Adrenal gland (tissue), 12 donors: Measurements from ENCODE around the gene GALNT18. TPM values are rescaled to one million over a fixed set of nuclear protein-coding genes. Genes with fewer than 3 reads are reported as not detected.

Source experiments
- DNase-seq, 7 donors: peaks; one replicate each; pipeline ENCODE4 v3.0.0-alpha.2; 2019 to 2020
- H3K27ac ChIP-seq, 5 donors: fragments of 200-600 bp; sonication (generic) in 4 of 5; 1 replicate in 3 of 5; 2 replicates in 2 of 5; pipeline versions ENCODE4 v1.5.1 to v1.8.0; 2016 to 2020; ENCODE audit warnings: mild to moderate bottlenecking in 1 of 5
- H3K27me3 ChIP-seq: fragments of 200-600 bp; 2 replicates; pipeline ENCODE4 v1.8.0; 2021
- H3K36me3 ChIP-seq, 2 donors: fragments of 200-600 bp; replicated peaks in 1 of 2; 1 replicate in 1 of 2; 2 replicates in 1 of 2; pipeline versions ENCODE4 v1.5.1 to v1.8.0; 2018 to 2022
- H3K4me1 ChIP-seq, 2 donors: fragments of 200-600 bp; replicated peaks in 1 of 2; 1 replicate in 1 of 2; 2 replicates in 1 of 2; pipeline versions ENCODE4 v1.5.1 to v1.8.0; 2018 to 2021
- H3K4me3 ChIP-seq, 4 donors: fragments of 200-600 bp; sonication (generic) in 3 of 4; one replicate each; pipeline ENCODE4 v1.5.1; 2016 to 2018
- H3K9me3 ChIP-seq, 3 donors: fragments of 200-600 bp; sonication (generic) in 1 of 3; replicated peaks in 1 of 3; 1 replicate in 2 of 3; 2 replicates in 1 of 3; pipeline versions ENCODE4 v1.5.1 to v1.8.0; 2016 to 2021
- POLR2A ChIP-seq, 2 donors: fragments of 450-650 bp; IDR thresholded peaks; one replicate each; pipeline ENCODE4 v1.6.1; 2017; ENCODE audit warnings: antibody characterized with exemption in 2 of 2, mild to moderate bottlenecking in 2 of 2, moderate library complexity in 1 of 2
- WGBS, 4 donors: extraction: QIAGEN DNeasy Blood & Tissue Kit in 2 of 4; methylation state at CpG; one replicate each; pipeline versions ENCODE4 v1.1.5 to v1.1.7; 2013 to 2017; 5-methylcytosine and 5-hydroxymethylcytosine counted together
- intact Hi-C, 2 donors: fragments of 100-400 bp; cut with DNase I; formaldehyde crosslinking; loops; one replicate each; pipeline versions ENCODE4 v1.14.1 to v1.15.0; 2022 to 2023
- polyA plus RNA-seq, 3 donors: library from polyadenylated mRNA; stranded (reverse); fragments of 200-250 nt in 2 of 3; fragments of 350-450 nt in 1 of 3; fragmentation: Illumina TruSeq in 1 of 3; extraction: RNeasy Lipid Tissue Mini Kit (QIAGEN cat#74804) in 1 of 3; gene quantifications; one replicate each; pipeline ENCODE4 v1.2.3, GENCODE V29; 2013 to 2014
- total RNA-seq, 9 donors: library from RNA; depleted of rRNA in 4 of 9; stranded (reverse); fragments of >200 nt in 4 of 9; fragments of 120-200 nt in 1 of 9; fragmentation: NEBNext Ultra II Directional in 1 of 9; extraction: Animal tissue kit (Norgen Biotek cat#: 25700) in 1 of 9; gene quantifications; one replicate each; pipeline versions ENCODE4 v1.1.0 to v1.2.4, GENCODE V29; 2013 to 2023
- TF ChIP-seq, protein P1 (sequence below), 6 experiments: fragments of 450-650 bp in 4 of 6; fragments of 200-600 bp in 2 of 6; sonication (generic) in 1 of 6; IDR thresholded peaks; 1 replicate in 5 of 6; 2 replicates in 1 of 6; pipeline versions ENCODE4 v1.5.1 to v1.8.0; 2016 to 2021; ENCODE audit warnings: antibody characterized with exemption in 6 of 6, mild to moderate bottlenecking in 2 of 6, moderate library complexity in 1 of 6
- donor health status: healthy with polysubstance abuse.
- donor health status: Bipolar disorder and iron deficiency.
- donor health status: DM: yes; HTN: yes; CAD: no.
- donor health status: DM: no; HTN: no; CAD: no.
- donor health status: DM: no; HTN: no; CAD: no.
- donor health status: DM: yes; HTN: yes; CAD: no.

GALNT18 gene
- total and polyA plus RNA-seq, 12 donors = 1.4 to 15.1 (median 6.4) TPM

DNA sequence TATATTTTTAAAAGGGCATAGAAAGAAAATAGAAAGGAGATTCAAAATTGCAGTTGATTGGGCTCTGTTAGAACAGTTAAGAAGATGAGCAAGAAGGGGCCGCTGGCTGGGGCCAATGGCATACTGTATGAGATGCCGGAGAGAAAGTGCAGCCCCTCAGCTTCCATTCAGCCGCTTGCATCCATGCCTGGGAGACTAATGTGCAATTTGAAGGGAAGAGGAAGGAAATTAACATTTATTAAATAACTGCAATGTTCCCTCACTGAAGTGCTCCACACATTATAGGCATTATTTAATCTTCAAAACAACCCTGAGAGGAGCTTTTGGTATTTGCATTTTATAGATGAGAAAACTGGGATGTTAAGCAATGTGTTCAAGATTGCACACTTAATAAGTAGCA, 224.0 kb downstream of the GALNT18 start:
- no peak for TF ChIP-seq POLR2A (IDR thresholded peaks at IDR 0.05)
- TF ChIP-seq, protein P1, sequence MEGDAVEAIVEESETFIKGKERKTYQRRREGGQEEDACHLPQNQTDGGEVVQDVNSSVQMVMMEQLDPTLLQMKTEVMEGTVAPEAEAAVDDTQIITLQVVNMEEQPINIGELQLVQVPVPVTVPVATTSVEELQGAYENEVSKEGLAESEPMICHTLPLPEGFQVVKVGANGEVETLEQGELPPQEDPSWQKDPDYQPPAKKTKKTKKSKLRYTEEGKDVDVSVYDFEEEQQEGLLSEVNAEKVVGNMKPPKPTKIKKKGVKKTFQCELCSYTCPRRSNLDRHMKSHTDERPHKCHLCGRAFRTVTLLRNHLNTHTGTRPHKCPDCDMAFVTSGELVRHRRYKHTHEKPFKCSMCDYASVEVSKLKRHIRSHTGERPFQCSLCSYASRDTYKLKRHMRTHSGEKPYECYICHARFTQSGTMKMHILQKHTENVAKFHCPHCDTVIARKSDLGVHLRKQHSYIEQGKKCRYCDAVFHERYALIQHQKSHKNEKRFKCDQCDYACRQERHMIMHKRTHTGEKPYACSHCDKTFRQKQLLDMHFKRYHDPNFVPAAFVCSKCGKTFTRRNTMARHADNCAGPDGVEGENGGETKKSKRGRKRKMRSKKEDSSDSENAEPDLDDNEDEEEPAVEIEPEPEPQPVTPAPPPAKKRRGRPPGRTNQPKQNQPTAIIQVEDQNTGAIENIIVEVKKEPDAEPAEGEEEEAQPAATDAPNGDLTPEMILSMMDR (IDR thresholded peaks at IDR 0.05) = no peak

DNA sequence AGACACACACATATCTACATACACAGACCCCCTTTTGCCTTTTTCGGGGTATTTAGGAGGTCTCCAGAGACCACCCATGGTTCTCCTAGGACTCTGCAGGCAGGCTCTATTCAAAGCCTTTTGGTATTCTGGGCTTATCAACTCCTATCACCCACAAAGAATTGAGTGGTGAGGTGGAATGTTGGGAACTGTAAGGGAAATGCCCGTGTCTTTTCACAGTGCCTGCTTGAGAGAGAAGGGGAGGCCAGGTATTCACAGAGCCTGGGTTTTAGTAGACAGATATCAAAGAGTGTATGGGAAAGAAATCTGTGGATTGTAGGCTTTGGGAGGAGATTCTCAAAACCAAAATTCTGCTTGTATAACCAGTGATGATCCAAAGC, 224.8 kb downstream of the GALNT18 start:
- Histone ChIP-seq H3K27ac (no peak overlapping the region), H3K4me3 (no peak overlapping the region), H3K36me3 (no peaks in the 10 kb centered on the region), H3K4me1 (no peaks in the 10 kb centered on the region), H3K9me3 (no peaks in the 10 kb centered on the region), H3K27me3 (no peaks in the 10 kb centered on the region)
- DNase-seq = no peak
- no peak for TF ChIP-seq POLR2A (IDR thresholded peaks at IDR 0.05)
- TF ChIP-seq, protein P1 (IDR thresholded peaks at IDR 0.05) = no peak
- intact Hi-C loops = no loop called here
- 74 to 87% (median 75%) methylated on average over 2 of the region's 2 CpGs for WGBS, 4 donors

More for the DNA sequence above, 224.0 kb downstream of the GALNT18 start:
- DNase-seq = no peak
- Histone ChIP-seq H3K4me1 (no peaks in the 10 kb centered on the region), H3K4me3 (no peak overlapping the region), H3K27me3 (no peaks in the 10 kb centered on the region), H3K27ac (no peak overlapping the region), H3K9me3 (no peaks in the 10 kb centered on the region), H3K36me3 (no peaks in the 10 kb centered on the region)
- intact Hi-C loops = no loop called here
- 87 to 98% (median 94%) methylated on average over 3 of the region's 3 CpGs for WGBS, 4 donors

DNA sequence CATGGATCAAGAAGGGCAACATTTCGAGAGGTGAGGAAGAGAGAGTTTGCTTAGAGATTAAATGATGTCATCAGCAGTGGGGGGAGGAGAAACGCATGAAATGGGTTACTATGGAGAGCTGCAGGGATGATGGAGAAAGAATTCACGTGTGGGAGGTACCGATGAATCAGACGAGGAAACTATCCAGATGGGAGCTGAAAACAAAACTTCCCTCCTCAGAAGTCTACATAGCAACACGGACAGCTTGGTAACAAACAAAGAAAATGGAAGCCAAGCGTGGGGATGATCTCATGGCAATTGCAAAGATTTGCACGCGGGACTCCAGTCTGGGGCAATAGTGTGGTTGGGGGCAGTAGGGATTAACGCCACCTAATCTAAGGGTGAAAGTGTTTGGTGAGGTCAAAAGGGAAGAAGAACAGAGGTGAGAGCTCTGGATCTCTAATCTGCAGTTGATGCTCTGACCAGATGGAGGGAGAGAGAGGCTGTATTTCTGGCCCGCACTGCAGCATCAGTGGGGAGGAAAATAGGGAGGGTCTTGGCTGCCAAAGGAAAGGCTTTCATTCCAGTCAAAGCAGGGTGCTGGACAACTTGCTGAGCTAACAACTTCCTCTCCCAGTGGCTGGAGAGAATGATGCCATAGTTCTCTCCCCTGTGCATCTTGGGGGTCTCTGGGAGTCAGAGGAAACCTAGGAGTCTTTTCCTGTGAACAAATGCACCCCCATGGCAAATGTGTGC, 225.3 kb downstream of the GALNT18 start:
- H3K27me3 ChIP-seq = no peaks in the 10 kb centered on the region
- TF ChIP-seq, protein P1 (IDR thresholded peaks at IDR 0.05) = no peak
- TF ChIP-seq POLR2A (IDR thresholded peaks at IDR 0.05) = no peak
- DNase-seq = no peak
- intact Hi-C loops = no loop called here
- H3K36me3 ChIP-seq = no peaks in the 10 kb centered on the region
- H3K4me3 ChIP-seq = no peak overlapping the region
- H3K9me3 ChIP-seq = no peaks in the 10 kb centered on the region
- no peak overlapping the region for H3K27ac ChIP-seq
- 66 to 77% (median 73%) methylated on average over 11 of the region's 11 CpGs for WGBS, 4 donors
- H3K4me1 ChIP-seq = no peaks in the 10 kb centered on the region

DNA sequence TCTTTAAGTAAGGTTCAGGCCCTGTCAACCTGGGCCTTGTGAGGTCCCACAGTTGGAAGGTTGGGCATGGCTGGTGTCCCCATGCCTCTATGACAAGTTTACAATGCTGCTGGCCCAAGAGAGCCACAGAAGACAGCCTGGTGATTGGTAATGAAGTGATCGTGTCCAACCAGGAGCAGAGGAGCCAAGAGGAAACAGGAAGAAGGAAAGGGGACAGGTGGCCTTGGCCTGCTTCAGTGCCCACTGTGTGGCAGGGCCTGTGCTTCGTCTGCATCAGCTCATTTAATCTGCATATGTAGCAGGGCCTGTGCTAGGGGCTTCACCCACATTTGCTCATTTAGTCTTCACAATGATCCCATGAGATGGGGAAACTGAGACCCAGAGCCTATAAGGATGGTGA, 226.7 kb downstream of the GALNT18 start:
- DNase-seq = no peak
- Histone ChIP-seq H3K36me3 (no peaks in the 10 kb centered on the region), H3K27ac (no peak overlapping the region), H3K4me3 (no peak overlapping the region), H3K9me3 (no peaks in the 10 kb centered on the region), H3K27me3 (no peaks in the 10 kb centered on the region), H3K4me1 (no peaks in the 10 kb centered on the region)
- intact Hi-C loops = no loop called here
- WGBS, 4 donors = 59 to 93% (median 90%) methylated on average over 2 of the region's 2 CpGs
- TF ChIP-seq POLR2A (IDR thresholded peaks at IDR 0.05) = no peak
- TF ChIP-seq, protein P1 (IDR thresholded peaks at IDR 0.05) = no peak
